ENCODE measurements around the gene KLC4. TPM values are rescaled to one million over a fixed set of nuclear protein-coding genes. Genes with fewer than 3 reads are reported as not detected.

The KLC4 gene
- total RNA-seq = 11.2 and 14.7 TPM in 2 replicates

DNA sequence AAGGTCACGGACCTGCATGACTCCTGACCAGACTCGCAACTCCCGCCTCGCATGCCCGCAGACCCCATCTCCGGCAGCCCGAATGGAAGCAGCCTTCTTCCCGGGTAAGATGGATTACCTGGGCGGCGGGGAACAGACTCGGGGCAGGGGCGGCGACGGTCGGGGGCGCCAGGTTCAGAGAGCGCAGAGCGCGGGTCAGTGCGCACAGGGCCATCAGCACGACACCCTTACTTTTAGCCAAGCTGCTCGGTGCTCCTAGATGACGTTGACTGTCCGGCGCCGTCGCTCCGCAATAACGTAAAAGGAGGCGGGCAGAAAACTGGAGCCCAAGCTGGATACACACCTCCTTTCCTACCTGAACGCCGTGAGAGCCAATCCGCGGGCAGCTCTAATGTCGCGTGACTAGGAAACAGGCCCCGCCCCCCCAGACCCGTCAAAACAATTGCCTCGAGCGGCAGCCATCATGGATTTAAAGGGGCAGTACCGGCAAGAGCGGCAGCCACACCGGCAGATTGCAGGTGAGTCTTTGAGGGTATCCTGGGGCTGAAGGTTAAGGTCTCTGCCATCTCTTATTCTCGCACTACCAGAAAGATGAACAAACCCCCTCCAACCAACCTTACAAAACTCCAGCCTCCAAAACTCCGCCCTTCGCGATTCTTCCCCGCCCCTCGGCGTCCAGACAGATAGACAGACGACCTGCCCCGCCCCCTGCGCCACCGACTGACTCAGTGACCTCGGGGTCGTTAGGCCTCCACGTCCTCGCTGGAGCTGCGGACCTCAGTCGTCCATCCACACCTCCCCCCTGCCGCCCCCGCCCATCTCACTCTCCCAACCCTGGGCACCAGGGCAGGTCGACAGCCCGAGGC, at the start of gene KLC4, which contains the start of gene MRPL2:
TSS of gene KLC4 (plus strand) at position 464 of the 866 bp plus-strand sequence. CDS start 1,705 bp downstream, outside the sequence.
TSS of gene MRPL2 (minus strand) at position 267 of the 866 bp plus-strand sequence. CDS start at position 214, 53 bp downstream.

GRCh38 chr6:43013843-43014433, 45.5 kb upstream of the KLC4 start, which contains the start of the genes KLHDC3 and MEA1:
Gene KLHDC3 (plus strand): TSS chr6:43014249. CDS start chr6:43017193, 2,944 bp downstream.
Gene MEA1 (minus strand): TSS chr6:43013946. CDS start chr6:43013813, 133 bp downstream.

GRCh38 chr6:43021270-43022047, 38.0 kb upstream of the KLC4 start, which contains the start of gene RRP36:
Gene RRP36 (plus strand): TSS chr6:43021623. CDS start chr6:43021655, 32 bp downstream.

GRCh38 chr6:43053545-43054205, 5.8 kb upstream of the KLC4 start, which contains the start of gene CUL7:
Gene CUL7 (minus strand): TSS chr6:43053851. CDS start chr6:43052788, 1,063 bp downstream.

GRCh38 chr6:43075670-43076463, 16.4 kb downstream of the KLC4 start, which contains the start of gene PTK7:
Gene PTK7 (plus strand): TSS chr6:43076314. CDS start chr6:43076489, 175 bp downstream.

Other genes with a start within 250 kb of the KLC4 start
- 104 and 121 TPM in 2 replicates for gene RPL7L1, start 180.0 kb upstream of the KLC4 start, total RNA-seq
- gene PTCRA, start 143.6 kb upstream of the KLC4 start, total RNA-seq = not detected in 2 replicates
- 30.5 and 54.6 TPM in 2 replicates for gene CNPY3, start 130.2 kb upstream of the KLC4 start, total RNA-seq
- not detected in 2 replicates for gene GNMT, start 98.9 kb upstream of the KLC4 start, total RNA-seq
- 16.5 and 60.2 TPM in 2 replicates for gene PEX6, start 80.5 kb upstream of the KLC4 start, total RNA-seq
- gene PPP2R5D, start 75.1 kb upstream of the KLC4 start, total RNA-seq = 40.9 and 50.6 TPM in 2 replicates
- 43.7 and 94.3 TPM in 2 replicates for gene MEA1, start 45.7 kb upstream of the KLC4 start, total RNA-seq
- gene KLHDC3, start 45.4 kb upstream of the KLC4 start, total RNA-seq = 90.9 and 103 TPM in 2 replicates
- gene RRP36, start 38.0 kb upstream of the KLC4 start, total RNA-seq = 56.5 and 88.6 TPM in 2 replicates
- gene CUL7, start 5.8 kb upstream of the KLC4 start, total RNA-seq = 32.7 and 38.7 TPM in 2 replicates
- gene MRPL2, start 197 bp upstream of the KLC4 start, total RNA-seq = 35.9 and 41.3 TPM in 2 replicates
- 144 and 240 TPM in 2 replicates for gene PTK7, start 16.7 kb downstream of the KLC4 start, total RNA-seq
- gene SRF, start 111.6 kb downstream of the KLC4 start, total RNA-seq = 15.6 and 33.6 TPM in 2 replicates
- 12.2 and 15.9 TPM in 2 replicates for gene CUL9, start 122.6 kb downstream of the KLC4 start, total RNA-seq
- 103 and 117 TPM in 2 replicates for gene DNPH1, start 169.8 kb downstream of the KLC4 start, total RNA-seq
- gene TTBK1, start 183.8 kb downstream of the KLC4 start, total RNA-seq = not detected in 2 replicates
- not detected in 2 replicates for gene SLC22A7, start 238.6 kb downstream of the KLC4 start, total RNA-seq
- not detected in 2 replicates for gene CRIP3, start 249.2 kb downstream of the KLC4 start, total RNA-seq

All from epithelial cell of alveolus of lung (primary cell).